GM18861 (cell line): ENCODE measurements around the gene HDAC4.

ENCODE experiments used
- ATAC-seq: cut with Tn5 transposase; IDR thresholded peaks from one replicate; pipeline ENCODE4 v1.9.1; 2021; ENCODE audit not compliant: unreplicated experiment

HDAC4 gene

GRCh38 chr2:239226677-239227581 lies 173.9 kb downstream of the HDAC4 start:
- ATAC-seq, result no peak

- ATAC-seq, result no peak
These were observed 174.8 kb downstream of the HDAC4 start for GRCh38 chr2:239225871-239226561.

- ATAC-seq, result no peak
These were observed 175.4 kb downstream of the HDAC4 start for GRCh38 chr2:239225371-239225851.

- no peak for ATAC-seq
These were observed 175.9 kb downstream of the HDAC4 start for GRCh38 chr2:239224955-239225354.

GRCh38 chr2:239224199-239224570 lies 176.6 kb downstream of the HDAC4 start:
- ATAC-seq, result no peak

GRCh38 chr2:239223310-239224198 lies 177.3 kb downstream of the HDAC4 start:
- ATAC-seq, result no peak

- ATAC-seq, result no peak
These were observed 178.0 kb downstream of the HDAC4 start for GRCh38 chr2:239222706-239223309.

- no peak for ATAC-seq
These were observed 178.5 kb downstream of the HDAC4 start for GRCh38 chr2:239222312-239222660.

GRCh38 chr2:239220981-239221396 lies 179.8 kb downstream of the HDAC4 start:
- no peak for ATAC-seq

GRCh38 chr2:239220341-239220740 lies 180.5 kb downstream of the HDAC4 start:
- ATAC-seq, result no peak

- ATAC-seq, result no peak
These were observed 184.1 kb downstream of the HDAC4 start for GRCh38 chr2:239216614-239217273.

GRCh38 chr2:239215988-239216613 lies 184.7 kb downstream of the HDAC4 start:
- no peak for ATAC-seq

GRCh38 chr2:239215136-239215925 lies 185.5 kb downstream of the HDAC4 start:
- no peak for ATAC-seq

GRCh38 chr2:239214725-239215124 lies 186.1 kb downstream of the HDAC4 start:
- ATAC-seq, result no peak

GRCh38 chr2:239213643-239214101 lies 187.1 kb downstream of the HDAC4 start:
- no peak for ATAC-seq

GRCh38 chr2:239212929-239213642 lies 187.7 kb downstream of the HDAC4 start:
- no peak for ATAC-seq

GRCh38 chr2:239212121-239212928 lies 188.5 kb downstream of the HDAC4 start:
- no peak for ATAC-seq
